Stomach (tissue), 9 donors: Measurements from ENCODE around the gene STXBP6. TPM values are rescaled to one million over a fixed set of nuclear protein-coding genes. Genes with fewer than 3 reads are reported as not detected.
"Not testable (repeated sequence)": the region's sequence is repeated elsewhere in the genome, so short reads cannot be mapped to it uniquely, and the experiment has no call there.

Experiments
- DNase-seq, 2 donors: peaks; one replicate each; pipeline versions ENCODE4 v3.0.0 to v3.0.0-alpha.2; 2013 to 2019
- H3K27ac ChIP-seq, 5 donors: fragments of 200-600 bp in 4 of 5; sonication (generic) in 4 of 5; one replicate each; pipeline ENCODE4 v1.5.1; 2013 to 2019; ENCODE audit warnings: mild to moderate bottlenecking in 1 of 5, moderate library complexity in 1 of 5
- H3K27me3 ChIP-seq, 3 donors: fragments of 200-600 bp; sonication (generic); one replicate each; pipeline ENCODE4 v1.5.1; 2017 to 2019; ENCODE audit warnings: mixed run types in 1 of 3
- H3K36me3 ChIP-seq, 4 donors: fragments of 200-600 bp; sonication (generic); 1 replicate in 3 of 4; 2 replicates in 1 of 4; pipeline ENCODE4 v1.5.1; 2016 to 2019
- H3K4me1 ChIP-seq, 4 donors: fragments of 200-600 bp; sonication (generic); one replicate each; pipeline ENCODE4 v1.5.1; 2016 to 2019
- H3K4me3 ChIP-seq, 4 donors: fragments of 200-600 bp; sonication (generic) in 3 of 4; one replicate each; pipeline ENCODE4 v1.5.1; 2016 to 2019; ENCODE audit warnings: mild to moderate bottlenecking in 1 of 4
- H3K9me3 ChIP-seq, 4 donors: fragments of 200-600 bp; sonication (generic); one replicate each; pipeline ENCODE4 v1.5.1; 2016 to 2019
- CTCF ChIP-seq, 7 experiments: fragments of 450-650 bp in 4 of 7; fragments of 200-600 bp in 3 of 7; sonication (generic) in 3 of 7; IDR thresholded peaks; one replicate each; pipeline ENCODE4 v1.5.1; 2016 to 2019; ENCODE audit warnings: antibody characterized with exemption in 7 of 7, control low read depth in 2 of 7, mild to moderate bottlenecking in 1 of 7
- EP300 ChIP-seq: sonication (generic); formaldehyde crosslinking; IDR thresholded peaks from one replicate; pipeline ENCODE4 v1.6.1; 2017; ENCODE audit warnings: antibody characterized with exemption
- POLR2A ChIP-seq, 4 donors: fragments of 450-650 bp; IDR thresholded peaks; one replicate each; pipeline ENCODE4 v1.6.1; 2016; ENCODE audit warnings: antibody characterized with exemption in 4 of 4, control low read depth in 2 of 4, mild to moderate bottlenecking in 1 of 4, moderate library complexity in 1 of 4
- POLR2AphosphoS5 ChIP-seq, 3 donors: sonication (generic); formaldehyde crosslinking; IDR thresholded peaks; one replicate each; pipeline ENCODE4 v1.6.1; 2016; ENCODE audit warnings: antibody characterized with exemption in 3 of 3
- WGBS, 5 donors: extraction: QIAGEN DNeasy Blood & Tissue Kit in 3 of 5; methylation state at CpG; one replicate each; pipeline versions ENCODE4 v1.1.5 to v1.1.7; 2013 to 2018; 5-methylcytosine and 5-hydroxymethylcytosine counted together
- intact Hi-C: fragments of 100-400 bp; cut with DNase I; formaldehyde crosslinking; loops from one replicate; pipeline ENCODE4 v1.15.1; 2023; ENCODE audit warnings: low total_unique reads
- polyA plus RNA-seq, 3 donors: library from polyadenylated mRNA; stranded (reverse); fragments of 200-250 nt; gene quantifications; one replicate each; pipeline ENCODE4 v1.2.3, GENCODE V29; 2013
- total RNA-seq, 5 donors: library from RNA; depleted of rRNA; stranded (reverse); fragments of >200 nt; gene quantifications; one replicate each; pipeline versions ENCODE4 v1.1.0 to v1.2.3, GENCODE V29; 2014 to 2016
- donor health status: healthy with polysubstance abuse.
- donor health status: Bipolar disorder and iron deficiency.
- donor health status: healthy.

STXBP6 gene
- total and polyA plus RNA-seq, 8 donors: 7.4 to 37.1 (median 15.2) TPM

GRCh38 chr14:24803933-24804494 lies 245.9 kb downstream of the STXBP6 start:
- no peak overlapping the region for H3K4me3 ChIP-seq
- no peak overlapping the region for H3K27ac ChIP-seq
- WGBS, 5 donors: 78 to 86% (median 80%) methylated on average over 10 of the region's 10 CpGs
- no peaks in the 10 kb centered on the region for H3K9me3 ChIP-seq
- TF ChIP-seq CTCF (IDR thresholded peaks at IDR 0.05) (no peak), POLR2AphosphoS5 (IDR thresholded peaks at IDR 0.05) (no peak), EP300 (no peak), POLR2A (IDR thresholded peaks at IDR 0.05) (no peak)
- DNase-seq: no peak
- H3K36me3 ChIP-seq: no peaks in the 10 kb centered on the region
- H3K4me1 ChIP-seq: peaks cover 0 to 15% (median 8%) of the 10 kb centered on the region in 4 donors
- no peaks in the 10 kb centered on the region for H3K27me3 ChIP-seq
- intact Hi-C loops: loop anchor here (5.0 to 10.0 kb wide), 2 partner anchors 241 to 343 kb away; no protein-coding TSS in a partner anchor

GRCh38 chr14:24803426-24803825 lies 246.5 kb downstream of the STXBP6 start:
- DNase-seq: not testable (repeated sequence)

GRCh38 chr14:24802236-24802635 lies 247.7 kb downstream of the STXBP6 start:
- 88 to 97% (median 92%) methylated on average over 5 of the region's 5 CpGs for WGBS, 5 donors
- H3K27me3 ChIP-seq: no peaks in the 10 kb centered on the region
- H3K27ac ChIP-seq: no peak overlapping the region
- H3K4me1 ChIP-seq: peaks cover 0 to 11% (median 6%) of the 10 kb centered on the region in 4 donors
- intact Hi-C loops: loop anchor here (5.0 to 10.0 kb wide), 2 partner anchors 243 to 345 kb away; no protein-coding TSS in a partner anchor
- DNase-seq: no peak
- H3K9me3 ChIP-seq: no peaks in the 10 kb centered on the region
- no peak for TF ChIP-seq POLR2A (IDR thresholded peaks at IDR 0.05)
- no peak for TF ChIP-seq POLR2AphosphoS5 (IDR thresholded peaks at IDR 0.05)
- no peak for TF ChIP-seq CTCF (IDR thresholded peaks at IDR 0.05)
- TF ChIP-seq EP300: no peak
- no peak overlapping the region for H3K4me3 ChIP-seq
- H3K36me3 ChIP-seq: no peaks in the 10 kb centered on the region

More at GRCh38 chr14:24803426-24803825, 246.5 kb downstream of the STXBP6 start:
- H3K9me3 ChIP-seq, H3K27ac ChIP-seq, H3K27me3 ChIP-seq, H3K36me3 ChIP-seq, H3K4me3 ChIP-seq: not testable (repeated sequence)
- 94 to 97% (median 94%) methylated on average over 10 of the region's 10 CpGs for whole genome bisulfite sequencing, 5 donors
- intact Hi-C loops: loop anchor here (5.0 to 10.0 kb wide), 2 partner anchors 241 to 344 kb away; no protein-coding TSS in a partner anchor
- H3K4me1 ChIP-seq: peaks cover 0 to 11% (median 6%) of the 10 kb centered on the region in 4 donors

- no peaks in the 10 kb centered on the region for H3K36me3 ChIP-seq
- no peaks in the 10 kb centered on the region for H3K27me3 ChIP-seq
- no peaks in the 10 kb centered on the region for H3K9me3 ChIP-seq
- no peak for DNase-seq
- TF ChIP-seq POLR2AphosphoS5 (IDR thresholded peaks at IDR 0.05) (no peak), EP300 (no peak), CTCF (IDR thresholded peaks at IDR 0.05) (no peak), POLR2A (IDR thresholded peaks at IDR 0.05) (no peak)
- H3K27ac ChIP-seq: no peak overlapping the region
- H3K4me1 ChIP-seq: peaks cover 0 to 6% (median 2%) of the 10 kb centered on the region in 4 donors
- WGBS, 5 donors: 85 to 97% (median 93%) methylated on average over 1 of the region's 1 CpG
- no peak overlapping the region for H3K4me3 ChIP-seq
- intact Hi-C loops: loop anchor here (5.0 to 10.0 kb wide), 2 partner anchors 244 to 346 kb away; no protein-coding TSS in a partner anchor
Measured at GRCh38 chr14:24801024-24801423, 248.9 kb downstream of the STXBP6 start.

- Histone ChIP-seq H3K27me3 (no peaks in the 10 kb centered on the region), H3K9me3 (no peaks in the 10 kb centered on the region), H3K27ac (no peak overlapping the region), H3K4me3 (no peak overlapping the region), H3K4me1 (no peaks in the 10 kb centered on the region), H3K36me3 (no peaks in the 10 kb centered on the region)
- intact Hi-C loops: no loop called here
- TF ChIP-seq EP300: no peak
- no peak for TF ChIP-seq CTCF (IDR thresholded peaks at IDR 0.05)
- no peak for TF ChIP-seq POLR2A (IDR thresholded peaks at IDR 0.05)
- no peak for TF ChIP-seq POLR2AphosphoS5 (IDR thresholded peaks at IDR 0.05)
- WGBS, 5 donors: 74 to 81% (median 80%) methylated on average over 6 of the region's 6 CpGs
- DNase-seq: no peak
Measured at GRCh38 chr14:24798911-24799462, 251.0 kb downstream of the STXBP6 start.
